HG02885 (cell line): ENCODE data around the gene NPHP1.
"Not testable (repeated sequence)": the region's sequence is repeated elsewhere in the genome, so short reads cannot be mapped to it uniquely, and the experiment has no call there.

Experiments used
- ATAC-seq: cut with Tn5 transposase; IDR thresholded peaks from one replicate; pipeline ENCODE4 v1.9.1; 2021; ENCODE audit warnings: mild to moderate bottlenecking; ENCODE audit not compliant: unreplicated experiment, poor library complexity

Gene NPHP1

GRCh38 chr2:110140401-110140800 is 64.4 kb downstream of the NPHP1 start:
- ATAC-seq = no peak

- ATAC-seq = no peak
These were observed 70.8 kb downstream of the NPHP1 start for GRCh38 chr2:110134025-110134424.

GRCh38 chr2:110131166-110131565 is 73.6 kb downstream of the NPHP1 start:
- ATAC-seq = no peak

GRCh38 chr2:110130757-110131156 is 74.1 kb downstream of the NPHP1 start:
- no peak for ATAC-seq

- ATAC-seq = no peak
These were observed 77.9 kb downstream of the NPHP1 start for GRCh38 chr2:110126906-110127305.

GRCh38 chr2:110126086-110126773 is 78.6 kb downstream of the NPHP1 start:
- no peak for ATAC-seq

- no peak for ATAC-seq
These were observed 79.7 kb downstream of the NPHP1 start for GRCh38 chr2:110124939-110125691.

GRCh38 chr2:110124038-110124825 is 80.6 kb downstream of the NPHP1 start:
- ATAC-seq = no peak

GRCh38 chr2:110121592-110121991 is 83.2 kb downstream of the NPHP1 start:
- ATAC-seq = no peak

GRCh38 chr2:110121052-110121334 is 83.8 kb downstream of the NPHP1 start:
- no peak for ATAC-seq

GRCh38 chr2:110120171-110121051 is 84.4 kb downstream of the NPHP1 start:
- ATAC-seq = no peak

- no peak for ATAC-seq
These were observed 88.6 kb downstream of the NPHP1 start for GRCh38 chr2:110116033-110116710.

GRCh38 chr2:110115291-110116032 is 89.4 kb downstream of the NPHP1 start, which contains the start of gene MALL:
Gene MALL, minus strand, starts transcription at chr2:110115822. Its CDS starts 30 bp downstream, at chr2:110115792.
- no peak for ATAC-seq

- no peak for ATAC-seq
These were observed 90.0 kb downstream of the NPHP1 start for GRCh38 chr2:110114831-110115255.

GRCh38 chr2:110113961-110114591 is 90.7 kb downstream of the NPHP1 start:
- ATAC-seq = no peak

- ATAC-seq = not testable (repeated sequence)
These were observed 96.5 kb downstream of the NPHP1 start for GRCh38 chr2:110108291-110108690.

GRCh38 chr2:110107092-110108079 is 97.4 kb downstream of the NPHP1 start:
- ATAC-seq = no peak
